AG10803 (cell line): ENCODE measurements around the gene C17orf67.

Experiments used
- DNase-seq: peaks from one replicate; pipeline ENCODE4 v3.0.0; 2010; ENCODE audit warnings: low read depth
- H3K4me3 ChIP-seq: 2 replicates; pipeline ENCODE4 v1.5.1; 2011; ENCODE audit warnings: mild to moderate bottlenecking, low read length, control low read depth
- TF ChIP-seq, protein P1 (sequence below): conservative IDR thresholded peaks from 2 replicates; pipeline ENCODE4 v1.5.1; 2011; ENCODE audit warnings: mild to moderate bottlenecking, low read length, control low read depth, inconsistent platforms

Gene C17orf67

DNA sequence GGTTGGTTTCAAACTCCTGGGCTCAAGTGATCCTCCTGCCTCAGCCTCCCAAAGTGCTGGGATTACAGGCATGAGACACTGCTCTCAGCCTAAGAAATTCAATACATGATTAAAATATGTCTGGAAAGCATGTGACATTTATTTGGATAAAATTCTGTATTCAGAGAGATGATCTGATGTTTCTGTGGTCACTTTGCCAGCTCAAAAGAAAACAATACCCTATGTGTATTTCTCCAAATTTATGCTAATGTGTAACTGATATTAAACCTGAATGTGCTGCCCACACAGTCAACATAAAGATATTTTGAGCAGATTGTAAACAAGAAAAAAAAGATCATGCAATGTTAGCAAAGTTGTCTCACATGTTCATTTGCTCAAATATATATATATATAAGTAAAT lies 16.7 kb downstream of the C17orf67 start:
- DNase-seq: no peak
- no peak overlapping the region for H3K4me3 ChIP-seq
- TF ChIP-seq, protein P1, sequence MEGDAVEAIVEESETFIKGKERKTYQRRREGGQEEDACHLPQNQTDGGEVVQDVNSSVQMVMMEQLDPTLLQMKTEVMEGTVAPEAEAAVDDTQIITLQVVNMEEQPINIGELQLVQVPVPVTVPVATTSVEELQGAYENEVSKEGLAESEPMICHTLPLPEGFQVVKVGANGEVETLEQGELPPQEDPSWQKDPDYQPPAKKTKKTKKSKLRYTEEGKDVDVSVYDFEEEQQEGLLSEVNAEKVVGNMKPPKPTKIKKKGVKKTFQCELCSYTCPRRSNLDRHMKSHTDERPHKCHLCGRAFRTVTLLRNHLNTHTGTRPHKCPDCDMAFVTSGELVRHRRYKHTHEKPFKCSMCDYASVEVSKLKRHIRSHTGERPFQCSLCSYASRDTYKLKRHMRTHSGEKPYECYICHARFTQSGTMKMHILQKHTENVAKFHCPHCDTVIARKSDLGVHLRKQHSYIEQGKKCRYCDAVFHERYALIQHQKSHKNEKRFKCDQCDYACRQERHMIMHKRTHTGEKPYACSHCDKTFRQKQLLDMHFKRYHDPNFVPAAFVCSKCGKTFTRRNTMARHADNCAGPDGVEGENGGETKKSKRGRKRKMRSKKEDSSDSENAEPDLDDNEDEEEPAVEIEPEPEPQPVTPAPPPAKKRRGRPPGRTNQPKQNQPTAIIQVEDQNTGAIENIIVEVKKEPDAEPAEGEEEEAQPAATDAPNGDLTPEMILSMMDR: no peak

DNA sequence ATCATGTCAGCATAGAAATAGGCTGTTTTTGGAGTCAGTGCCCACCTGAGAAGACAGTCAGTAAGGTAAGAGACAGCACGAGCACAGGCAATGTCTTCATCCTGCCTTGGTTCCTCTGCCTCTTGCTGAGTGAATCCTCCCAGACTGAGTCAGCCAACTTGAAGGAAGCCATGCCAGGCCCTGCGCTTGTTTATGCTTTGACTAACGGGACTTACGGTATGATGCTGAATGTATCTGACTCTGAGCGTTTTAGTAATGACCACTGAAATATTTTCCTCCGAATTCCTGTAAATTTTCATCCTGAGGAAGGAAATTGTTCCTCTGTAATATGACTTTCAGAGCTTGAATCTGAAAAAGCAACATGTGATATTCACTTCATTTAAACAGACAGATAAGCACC lies 18.0 kb downstream of the C17orf67 start:
- DNase-seq: peak; percentile 48
- TF ChIP-seq, protein P1: no peak
- no peak overlapping the region for H3K4me3 ChIP-seq

DNA sequence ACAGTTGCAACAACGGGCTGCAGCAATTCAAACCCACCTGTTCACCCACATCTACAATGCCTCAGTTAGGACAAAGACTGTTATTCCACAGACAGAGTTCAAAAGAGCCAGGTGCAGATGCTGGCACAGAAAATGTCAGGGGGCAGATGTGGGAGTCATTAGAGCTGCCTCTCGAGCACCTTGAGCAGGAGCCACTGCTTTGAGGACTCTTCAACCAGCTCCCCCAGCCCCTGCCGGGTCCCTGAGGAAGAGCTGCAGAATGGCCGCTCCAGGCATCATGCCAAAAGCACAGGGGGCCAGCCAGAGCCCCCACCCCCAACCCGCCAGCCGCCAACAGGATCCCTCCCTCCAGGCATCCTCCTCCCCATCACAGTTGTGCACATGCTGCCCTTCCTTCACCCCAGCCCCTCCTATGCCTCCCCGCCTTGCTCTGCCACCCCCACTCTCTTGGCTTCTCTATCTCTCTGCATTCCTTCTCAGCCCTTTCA lies 20.8 kb downstream of the C17orf67 start:
- TF ChIP-seq, protein P1: no peak
- H3K4me3 ChIP-seq: no peak overlapping the region
- no peak for DNase-seq

DNA sequence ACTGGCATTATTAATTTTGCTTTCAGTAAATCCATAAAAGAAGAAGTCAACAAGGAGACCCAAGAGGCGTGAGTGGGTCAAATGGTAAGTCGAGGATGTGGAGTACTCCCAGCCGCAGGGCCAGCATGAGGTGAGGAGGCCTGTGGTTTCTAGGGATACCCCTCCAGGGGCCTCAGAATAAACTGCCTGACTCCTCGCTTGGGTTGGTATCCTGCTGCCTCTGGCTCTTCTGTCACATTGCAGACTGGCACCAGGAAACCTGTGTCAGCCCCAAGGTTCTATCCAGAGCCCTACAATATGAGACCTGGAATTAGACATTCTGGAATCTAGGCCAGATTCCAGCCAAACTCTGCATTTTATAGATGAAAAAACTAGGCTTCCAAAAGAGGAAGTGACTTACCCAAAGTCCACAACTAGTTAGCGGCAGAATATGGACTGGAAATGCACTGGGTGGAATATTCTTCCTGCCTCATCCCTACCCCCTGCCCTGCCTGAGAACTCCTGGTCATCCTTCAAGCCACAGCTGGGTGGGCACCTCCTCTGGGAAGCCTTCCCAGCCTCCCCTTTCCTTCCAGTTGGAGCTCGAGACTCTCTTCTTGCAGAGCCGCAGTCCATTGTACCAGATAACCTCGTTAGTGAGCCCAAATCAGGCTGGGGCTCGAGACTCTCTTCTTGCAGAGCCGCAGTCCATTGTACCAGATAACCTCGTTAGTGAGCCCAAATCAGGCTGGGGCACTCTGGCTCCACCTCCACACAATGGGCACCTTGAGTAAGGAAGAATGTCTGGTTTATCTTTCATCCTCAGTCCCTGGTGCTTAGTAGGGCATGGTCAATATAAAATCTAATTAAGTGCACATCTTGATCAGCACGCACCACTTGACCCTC lies 22.6 kb downstream of the C17orf67 start:
- no peak for DNase-seq

DNA sequence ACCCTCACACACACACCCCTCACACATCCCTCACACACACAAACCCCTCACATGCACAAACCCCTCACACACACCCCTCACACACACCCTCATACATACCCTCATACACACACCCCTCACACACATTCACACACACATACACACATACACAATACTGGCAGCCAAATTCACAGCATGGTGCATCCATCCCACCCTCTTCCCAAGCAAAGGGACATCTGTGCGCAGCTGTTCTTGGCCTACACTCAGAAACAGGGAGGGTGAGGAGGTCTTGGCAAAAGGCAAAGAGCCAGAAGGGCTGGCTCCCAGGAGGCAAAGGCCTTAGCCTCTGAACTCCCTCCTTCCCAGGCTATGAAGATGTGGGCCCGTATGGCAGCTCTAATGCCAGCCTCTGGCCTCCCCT lies 23.4 kb downstream of the C17orf67 start:
- no peak overlapping the region for H3K4me3 ChIP-seq
- DNase-seq: no peak
- TF ChIP-seq, protein P1: no peak

More for the DNA sequence above, 22.6 kb downstream of the C17orf67 start:
- TF ChIP-seq, protein P1: no peak
- no peak overlapping the region for H3K4me3 ChIP-seq

DNA sequence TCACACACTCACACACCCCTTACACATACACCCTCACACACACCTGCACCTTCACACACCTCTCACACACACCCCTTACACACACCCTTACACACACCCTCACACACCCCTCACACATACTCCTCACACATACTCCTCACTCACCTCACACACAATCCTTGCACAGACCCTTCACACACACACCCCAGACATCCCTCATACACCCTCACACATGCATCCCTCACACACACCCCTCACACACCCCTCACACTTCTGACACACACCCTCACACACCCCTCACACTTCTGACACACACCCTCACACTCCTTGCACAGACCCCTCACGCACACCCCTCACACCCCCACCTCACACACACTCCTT lies 23.9 kb downstream of the C17orf67 start:
- TF ChIP-seq, protein P1: no peak
- H3K4me3 ChIP-seq: no peak overlapping the region
- DNase-seq: no peak
